Central memory CD8-positive, alpha-beta T cell (primary cell): ENCODE data around the gene ATP8B4.

Experiments used
- ATAC-seq: fragments of 150-1000 bp; cut with Tn5 transposase; replicated peaks from 2 replicates; pipeline ENCODE4 v1.10.0; 2022; ENCODE audit warnings: mild to moderate bottlenecking, moderate FRiP score, moderate number of reproducible peaks; ENCODE audit not compliant: poor library complexity, severe bottlenecking; ENCODE audit errors: extremely low read depth
- DNase-seq, 2 donors: peaks; one replicate each; pipeline ENCODE4 v3.0.0; 2021; ENCODE audit warnings: low spot score in 2 of 2
- H3K27ac Mint-ChIP-seq: one replicate; pipeline ENCODE4 v1.8.0; 2022; ENCODE audit warnings: low read depth, mild to moderate bottlenecking, moderate library complexity, mixed read lengths
- H3K27me3 Mint-ChIP-seq: one replicate; pipeline ENCODE4 v1.8.0; 2022; ENCODE audit warnings: mixed read lengths
- H3K36me3 Mint-ChIP-seq: one replicate; pipeline ENCODE4 v1.8.0; 2022; ENCODE audit warnings: mild to moderate bottlenecking, moderate library complexity, mixed read lengths; ENCODE audit not compliant: insufficient read depth
- H3K4me1 Mint-ChIP-seq: one replicate; pipeline ENCODE4 v1.8.0; 2022; ENCODE audit warnings: mixed read lengths
- H3K4me3 Mint-ChIP-seq: one replicate; pipeline ENCODE4 v1.8.0; 2022; ENCODE audit warnings: mild to moderate bottlenecking, moderate library complexity, mixed read lengths
- H3K9me3 Mint-ChIP-seq: one replicate; pipeline ENCODE4 v1.8.0; 2022; ENCODE audit warnings: mixed read lengths

ATP8B4 gene

DNA sequence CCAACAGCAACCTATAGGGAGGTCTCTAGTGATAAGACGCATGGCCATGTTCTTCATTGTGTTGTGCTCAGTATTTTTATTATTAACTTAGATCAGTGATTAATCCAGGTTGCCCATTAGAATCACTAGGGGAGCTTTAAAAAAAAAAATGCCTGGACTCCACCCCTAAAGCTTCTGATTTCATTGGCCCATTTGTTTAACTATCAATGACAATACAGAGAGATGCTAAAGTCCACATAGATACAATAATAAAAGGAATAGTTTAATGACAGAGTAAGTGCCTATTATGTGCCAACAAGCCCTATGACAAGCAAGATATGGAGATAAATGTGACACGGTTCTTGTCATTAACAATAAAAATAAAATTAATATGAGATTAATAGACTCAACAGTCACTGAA, 55.8 kb downstream of the ATP8B4 start:
- no peak for ATAC-seq
- no peak for DNase-seq
- Mint-ChIP-seq H3K4me1 (no peaks in the 10 kb centered on the region), H3K27ac (no peak overlapping the region), H3K27me3 (no peaks in the 10 kb centered on the region), H3K36me3 (peaks cover 2% of the 10 kb centered on the region), H3K4me3 (no peak overlapping the region), H3K9me3 (no peaks in the 10 kb centered on the region)

DNA sequence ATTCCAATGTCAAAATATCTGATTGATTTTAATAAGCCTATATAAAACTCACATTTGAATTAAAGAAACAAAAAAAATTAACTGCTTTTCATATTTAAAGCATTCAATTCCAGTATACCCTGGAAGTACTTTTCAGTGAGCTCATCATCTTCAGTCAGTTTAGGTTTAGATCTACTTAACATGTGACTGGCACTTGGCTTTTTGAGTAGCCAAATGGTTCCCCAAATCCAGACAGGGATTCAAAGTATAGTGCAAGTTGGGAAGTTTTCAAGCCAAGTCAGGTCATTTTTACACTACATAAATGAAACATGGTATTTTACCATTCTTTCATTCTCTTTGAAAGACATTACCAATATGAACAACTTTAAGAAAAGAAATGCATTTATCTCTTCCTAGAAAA, 57.5 kb downstream of the ATP8B4 start:
- ATAC-seq = no peak
- H3K9me3 Mint-ChIP-seq = no peaks in the 10 kb centered on the region
- H3K36me3 Mint-ChIP-seq = peaks cover 2% of the 10 kb centered on the region
- no peak for DNase-seq
- no peak overlapping the region for H3K27ac Mint-ChIP-seq
- H3K27me3 Mint-ChIP-seq = no peaks in the 10 kb centered on the region
- H3K4me3 Mint-ChIP-seq = no peak overlapping the region
- no peaks in the 10 kb centered on the region for H3K4me1 Mint-ChIP-seq

DNA sequence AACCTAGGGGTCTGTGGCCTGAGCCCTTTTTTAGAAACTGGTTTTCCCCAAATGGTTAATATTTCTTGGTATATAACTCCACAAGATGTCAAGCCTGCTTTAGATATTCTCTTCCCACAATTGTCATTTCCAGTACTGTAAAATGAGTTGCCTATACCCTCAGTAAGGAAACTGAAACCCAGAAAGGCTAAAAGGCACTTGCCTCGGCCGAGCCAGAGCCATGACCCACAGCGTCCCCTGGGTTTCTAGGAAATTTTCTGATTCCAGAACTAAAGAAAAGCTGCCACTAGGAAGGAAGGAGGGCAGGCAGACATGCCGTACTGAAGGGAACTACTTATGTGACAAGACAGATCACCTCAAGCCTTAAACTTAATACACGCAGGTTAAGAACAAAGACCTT, 59.1 kb downstream of the ATP8B4 start:
- H3K27ac Mint-ChIP-seq = no peak overlapping the region
- ATAC-seq (no peak), DNase-seq (no peak)
- H3K4me3 Mint-ChIP-seq = no peak overlapping the region
- no peaks in the 10 kb centered on the region for H3K4me1 Mint-ChIP-seq
- no peaks in the 10 kb centered on the region for H3K9me3 Mint-ChIP-seq
- no peaks in the 10 kb centered on the region for H3K27me3 Mint-ChIP-seq
- peaks cover 2% of the 10 kb centered on the region for H3K36me3 Mint-ChIP-seq

DNA sequence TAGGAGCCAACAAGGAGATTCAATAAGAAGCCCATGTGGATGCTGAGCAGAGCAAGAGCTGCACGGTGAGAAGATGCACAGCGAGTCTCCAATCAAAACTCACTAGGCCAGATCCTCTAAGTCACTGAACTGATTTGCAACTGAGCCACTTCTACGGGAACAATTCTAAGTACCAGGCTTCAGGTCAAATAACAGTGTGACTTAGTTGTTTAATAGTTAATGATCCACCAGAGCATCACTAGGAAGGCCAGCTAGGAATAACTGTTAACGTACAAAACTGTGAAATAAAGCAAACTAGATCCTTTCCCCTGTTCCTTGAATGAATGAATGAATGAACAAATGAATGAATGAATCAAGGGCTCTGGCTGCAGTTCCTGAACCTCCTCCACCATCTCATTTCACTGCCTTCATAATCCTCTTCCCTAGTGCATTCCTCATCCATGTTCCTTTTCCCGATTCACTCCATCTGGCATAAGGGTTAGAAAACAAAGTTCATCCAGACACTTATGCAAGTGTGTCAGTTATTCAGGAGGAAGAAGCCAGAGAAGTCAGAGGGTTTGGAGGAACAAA, 59.7 kb downstream of the ATP8B4 start:
- ATAC-seq = no peak
- Mint-ChIP-seq H3K36me3 (peaks cover 2% of the 10 kb centered on the region), H3K9me3 (no peaks in the 10 kb centered on the region), H3K27ac (no peak overlapping the region), H3K27me3 (no peaks in the 10 kb centered on the region), H3K4me3 (no peak overlapping the region), H3K4me1 (no peaks in the 10 kb centered on the region)
- no peak for DNase-seq

DNA sequence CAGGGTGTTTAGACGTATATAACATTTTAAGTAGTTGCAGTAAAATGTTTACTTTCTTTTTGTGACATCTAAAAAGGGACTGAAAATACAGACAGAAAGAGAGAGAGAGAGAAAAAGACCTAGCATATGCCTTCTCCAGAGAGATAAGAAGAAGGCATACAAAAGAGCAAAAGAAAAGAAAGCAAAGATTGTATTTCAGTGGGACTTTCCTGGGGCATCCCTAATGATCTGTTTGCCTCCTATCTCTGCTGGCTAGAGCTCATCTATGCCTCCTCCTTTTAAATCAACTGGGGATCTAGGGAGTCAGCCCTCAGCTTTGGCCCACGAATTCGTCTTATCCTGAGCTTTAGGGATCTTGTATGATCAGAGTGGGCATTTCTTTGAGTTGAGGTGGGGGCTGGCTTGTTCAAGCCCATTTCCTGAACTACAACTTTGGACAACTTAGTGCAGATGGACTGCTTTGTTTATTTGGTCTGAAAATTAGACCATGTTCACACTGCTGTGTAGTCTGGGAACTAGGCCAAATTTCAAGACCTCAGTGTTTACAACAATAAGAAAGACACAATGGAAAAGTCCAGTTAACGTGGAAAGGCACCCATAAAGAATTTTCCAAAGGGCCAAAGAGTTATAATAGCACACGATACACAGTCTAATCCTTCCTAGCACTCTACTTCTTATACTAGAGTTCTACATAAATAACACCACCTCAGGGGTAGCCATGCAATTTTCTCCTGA, 61.0 kb downstream of the ATP8B4 start:
- Mint-ChIP-seq H3K9me3 (no peaks in the 10 kb centered on the region), H3K36me3 (no peaks in the 10 kb centered on the region), H3K4me1 (no peaks in the 10 kb centered on the region), H3K27me3 (no peaks in the 10 kb centered on the region), H3K4me3 (no peak overlapping the region), H3K27ac (no peak overlapping the region)
- no peak for ATAC-seq
- DNase-seq = no peak

DNA sequence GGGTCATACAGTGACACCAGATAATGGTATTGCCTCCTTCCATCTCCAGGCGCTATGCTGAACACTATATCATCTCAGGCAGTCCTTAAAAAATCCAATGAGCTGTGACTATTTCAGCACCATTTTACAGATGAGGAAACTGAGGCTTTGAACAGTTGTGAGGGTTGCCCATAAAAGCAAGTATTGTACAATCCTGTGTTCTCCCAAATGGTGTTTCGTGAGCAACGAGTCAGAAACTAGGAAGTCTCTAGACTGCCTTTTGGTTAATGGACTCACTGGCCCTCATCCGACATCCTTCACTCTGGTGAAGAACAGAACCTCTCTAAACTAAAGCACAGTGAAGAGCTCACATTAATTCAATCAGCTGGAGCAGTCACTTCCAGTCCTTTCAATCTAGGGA, 61.8 kb downstream of the ATP8B4 start:
- Mint-ChIP-seq H3K4me3 (no peak overlapping the region), H3K4me1 (no peaks in the 10 kb centered on the region), H3K27ac (no peak overlapping the region), H3K36me3 (no peaks in the 10 kb centered on the region), H3K27me3 (no peaks in the 10 kb centered on the region), H3K9me3 (no peaks in the 10 kb centered on the region)
- no peak for DNase-seq
- no peak for ATAC-seq

DNA sequence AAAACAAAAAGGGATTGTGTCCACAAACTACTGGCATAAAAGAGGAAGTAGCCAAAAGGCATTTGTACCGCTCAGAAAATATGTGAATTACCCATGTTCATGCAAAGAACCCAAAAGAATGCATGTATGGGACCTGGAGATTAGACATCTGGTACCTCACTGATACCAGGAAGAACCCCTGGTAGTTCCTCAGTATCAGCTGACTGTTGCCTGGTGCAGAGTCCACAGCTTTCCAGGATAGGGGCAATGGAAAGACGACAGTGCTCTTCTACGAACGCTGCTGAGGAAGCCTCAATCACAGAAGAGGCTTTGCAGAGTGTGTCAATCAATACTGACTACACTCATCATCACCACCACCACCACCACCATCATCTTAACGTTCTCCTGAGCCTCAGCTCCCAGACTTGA, 63.3 kb downstream of the ATP8B4 start:
- Mint-ChIP-seq H3K36me3 (peaks cover 2% of the 10 kb centered on the region), H3K27me3 (no peaks in the 10 kb centered on the region), H3K9me3 (no peaks in the 10 kb centered on the region), H3K27ac (no peak overlapping the region), H3K4me3 (no peak overlapping the region), H3K4me1 (no peaks in the 10 kb centered on the region)
- DNase-seq = no peak
- ATAC-seq = no peak

DNA sequence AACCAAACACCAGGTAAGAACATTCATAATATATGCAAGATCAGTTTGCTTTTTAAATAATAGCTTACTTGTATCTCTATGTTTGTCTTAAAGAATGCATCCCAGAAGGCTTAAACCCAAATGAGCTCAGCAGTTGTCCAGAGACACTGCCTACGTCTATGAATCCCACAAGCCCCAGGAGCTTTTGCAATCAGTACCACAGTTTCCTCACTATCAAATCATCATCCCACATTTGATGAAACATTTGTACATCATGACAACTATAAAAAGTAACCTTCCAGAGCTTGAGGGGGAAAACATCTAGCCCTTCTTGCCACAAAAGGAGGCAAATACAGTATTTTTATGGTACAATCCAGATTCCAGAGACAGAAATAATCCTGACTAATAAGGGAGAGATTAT, 63.7 kb downstream of the ATP8B4 start:
- Mint-ChIP-seq H3K9me3 (no peaks in the 10 kb centered on the region), H3K36me3 (peaks cover 2% of the 10 kb centered on the region), H3K27ac (no peak overlapping the region), H3K27me3 (no peaks in the 10 kb centered on the region), H3K4me3 (no peak overlapping the region), H3K4me1 (no peaks in the 10 kb centered on the region)
- ATAC-seq (no peak), DNase-seq (no peak)

DNA sequence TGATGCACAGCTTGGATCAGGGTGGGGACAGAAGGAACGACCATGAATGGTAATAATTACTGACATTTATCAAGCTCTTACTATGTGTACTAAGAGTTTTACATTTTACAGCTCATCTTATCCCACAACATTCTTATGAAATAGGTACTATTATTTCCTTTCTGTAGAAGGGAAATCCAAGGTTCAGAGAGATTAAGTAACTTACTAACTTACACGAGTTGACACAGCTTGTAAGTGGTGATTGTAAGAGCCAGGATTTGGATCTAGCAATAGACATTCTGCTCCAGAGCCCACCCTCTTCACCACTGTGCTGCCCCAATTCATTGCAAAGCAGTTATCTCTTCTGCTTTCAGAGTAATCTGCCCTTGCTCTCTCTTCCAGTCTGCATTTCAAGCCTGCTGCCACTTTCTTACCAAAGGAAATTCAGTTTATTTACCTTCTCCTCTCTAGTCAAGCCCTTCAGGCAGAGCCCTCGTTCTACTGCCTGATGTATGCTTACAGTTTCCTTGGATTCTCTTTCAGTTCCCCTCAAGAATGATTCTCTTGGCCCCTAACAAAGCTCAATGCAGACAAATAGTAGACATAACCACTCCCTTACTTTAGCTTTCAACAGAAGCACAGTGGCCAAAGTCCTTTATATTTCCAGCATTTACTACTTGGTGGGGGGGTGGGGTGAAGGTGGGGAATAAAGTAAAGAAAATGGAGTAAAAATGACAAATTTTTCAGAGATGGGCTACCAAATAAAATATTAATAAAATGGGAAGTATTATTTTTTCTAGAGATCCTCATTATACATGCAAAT, 65.8 kb downstream of the ATP8B4 start:
- Mint-ChIP-seq H3K4me1 (no peaks in the 10 kb centered on the region), H3K4me3 (no peak overlapping the region), H3K27me3 (no peaks in the 10 kb centered on the region), H3K36me3 (peaks cover 2% of the 10 kb centered on the region), H3K27ac (no peak overlapping the region), H3K9me3 (no peaks in the 10 kb centered on the region)
- ATAC-seq (no peak), DNase-seq (no peak)

DNA sequence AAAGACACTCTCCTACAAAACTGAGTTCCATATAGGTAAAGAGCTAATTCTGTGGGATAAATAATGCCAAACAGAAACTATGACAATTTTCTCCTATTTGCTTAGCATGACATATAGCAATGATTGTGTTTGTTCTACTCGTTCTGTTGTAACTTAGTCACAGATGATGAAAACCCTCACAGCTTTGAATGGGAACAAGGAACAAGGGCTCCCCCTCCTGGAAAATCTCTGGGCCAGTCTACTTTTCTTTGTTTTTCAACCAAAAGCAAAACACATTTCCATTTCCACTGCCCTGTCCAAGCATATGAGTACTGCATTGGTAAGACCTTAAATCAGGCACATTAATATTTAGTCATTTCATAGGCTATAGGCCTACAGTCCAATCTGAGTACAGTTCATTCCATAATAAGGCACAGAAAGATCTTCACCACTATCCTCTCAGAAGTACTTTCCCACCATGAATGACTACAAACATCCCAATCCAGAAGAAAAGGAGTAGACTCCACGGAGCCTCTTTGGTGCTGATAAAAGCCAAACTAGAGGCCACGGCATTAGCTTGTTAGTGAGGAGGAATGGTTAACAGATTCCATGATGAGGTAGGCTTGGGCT, 67.1 kb downstream of the ATP8B4 start:
- no peaks in the 10 kb centered on the region for H3K4me1 Mint-ChIP-seq
- H3K4me3 Mint-ChIP-seq = no peak overlapping the region
- no peak for ATAC-seq
- DNase-seq = no peak
- no peaks in the 10 kb centered on the region for H3K9me3 Mint-ChIP-seq
- H3K27me3 Mint-ChIP-seq = no peaks in the 10 kb centered on the region
- no peak overlapping the region for H3K27ac Mint-ChIP-seq
- peaks cover 2% of the 10 kb centered on the region for H3K36me3 Mint-ChIP-seq

DNA sequence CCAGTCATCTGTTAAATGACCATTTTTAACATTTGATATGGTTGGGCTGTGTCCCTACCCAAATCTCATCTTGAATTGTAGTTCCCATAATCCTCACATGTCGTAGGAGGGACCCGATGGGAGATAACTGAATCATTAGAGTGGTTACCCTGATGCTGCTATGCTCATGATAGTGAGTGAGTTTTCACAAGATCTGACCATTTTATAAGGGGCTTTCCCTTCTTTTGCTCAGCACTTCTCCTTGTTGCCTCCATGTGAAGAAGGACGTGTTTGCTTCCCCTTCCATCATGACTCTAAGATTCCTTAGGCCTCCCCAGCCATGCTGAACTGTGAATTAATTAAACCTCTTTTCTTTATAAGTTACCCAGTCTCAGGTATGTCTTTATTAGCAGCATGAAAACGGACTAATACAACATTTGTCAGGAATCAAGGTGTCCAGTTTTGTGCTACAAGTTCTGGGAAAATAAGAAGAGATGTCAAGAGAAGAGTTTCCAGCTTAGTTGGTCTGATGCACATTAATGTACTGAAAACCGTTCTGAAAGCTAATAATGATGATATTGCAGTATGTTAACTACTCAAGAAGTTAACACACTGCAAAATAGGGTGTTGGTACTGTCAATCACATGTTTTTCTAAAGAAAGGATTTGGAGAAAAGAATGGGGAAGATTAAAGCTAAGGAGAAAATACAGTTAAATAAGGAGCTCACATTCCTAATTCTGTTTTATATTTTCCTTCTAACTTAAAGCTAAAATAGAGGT, 67.9 kb downstream of the ATP8B4 start:
- Mint-ChIP-seq H3K4me3 (no peak overlapping the region), H3K27ac (no peak overlapping the region), H3K4me1 (peaks cover 4% of the 10 kb centered on the region), H3K9me3 (no peaks in the 10 kb centered on the region), H3K36me3 (peaks cover 3% of the 10 kb centered on the region), H3K27me3 (no peaks in the 10 kb centered on the region)
- DNase-seq = no peak
- no peak for ATAC-seq

DNA sequence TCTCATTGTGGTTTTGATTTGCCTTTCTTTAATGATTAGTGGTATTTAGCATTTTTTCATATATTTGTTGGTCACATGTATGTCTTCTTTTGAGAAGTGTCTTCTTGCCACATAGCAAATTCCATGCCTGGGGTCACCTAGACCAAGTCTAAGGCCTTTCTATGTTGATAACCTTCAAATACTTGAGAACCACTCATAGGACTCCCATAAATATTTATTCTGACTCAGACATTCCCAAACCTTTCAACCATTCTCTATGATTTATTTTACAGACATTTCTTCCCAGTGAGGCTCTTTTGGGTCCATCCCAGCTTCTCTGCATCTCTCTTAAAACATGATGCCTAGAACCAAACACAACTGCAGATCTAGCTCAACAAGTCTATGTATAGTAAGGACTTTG, 69.2 kb downstream of the ATP8B4 start:
- Mint-ChIP-seq H3K27ac (no peak overlapping the region), H3K36me3 (peaks cover 6% of the 10 kb centered on the region), H3K9me3 (no peaks in the 10 kb centered on the region), H3K4me1 (peaks cover 9% of the 10 kb centered on the region), H3K4me3 (no peak overlapping the region), H3K27me3 (no peaks in the 10 kb centered on the region)
- no peak for ATAC-seq
- DNase-seq = no peak
